PC-9 (cell line): ENCODE results near the gene ITPRIPL2.

Source experiments
- CTCF ChIP-seq: fragments of 200-600 bp; sonication (generic); conservative IDR thresholded peaks from 2 replicates; pipeline ENCODE4 v1.6.1; 2017; ENCODE audit warnings: mixed run types, antibody characterized with exemption, mild to moderate bottlenecking, moderate library complexity
- EZH2 ChIP-seq: fragments of 200-600 bp; sonication (generic); IDR thresholded peaks from 2 replicates; pipeline ENCODE4 v1.8.0; 2017; ENCODE audit warnings: antibody characterized with exemption, low read depth

GRCh38 chr16:19130852-19131824 lies 17.4 kb downstream of the ITPRIPL2 start:
- TF ChIP-seq CTCF (no peak), EZH2 (no peak)
